ENCODE results near the gene B4GALT6.

Gene B4GALT6

GRCh38 chr18:31658670-31659575 lies 25.5 kb downstream of the B4GALT6 start:
- no peak for DNase-seq

DNA sequence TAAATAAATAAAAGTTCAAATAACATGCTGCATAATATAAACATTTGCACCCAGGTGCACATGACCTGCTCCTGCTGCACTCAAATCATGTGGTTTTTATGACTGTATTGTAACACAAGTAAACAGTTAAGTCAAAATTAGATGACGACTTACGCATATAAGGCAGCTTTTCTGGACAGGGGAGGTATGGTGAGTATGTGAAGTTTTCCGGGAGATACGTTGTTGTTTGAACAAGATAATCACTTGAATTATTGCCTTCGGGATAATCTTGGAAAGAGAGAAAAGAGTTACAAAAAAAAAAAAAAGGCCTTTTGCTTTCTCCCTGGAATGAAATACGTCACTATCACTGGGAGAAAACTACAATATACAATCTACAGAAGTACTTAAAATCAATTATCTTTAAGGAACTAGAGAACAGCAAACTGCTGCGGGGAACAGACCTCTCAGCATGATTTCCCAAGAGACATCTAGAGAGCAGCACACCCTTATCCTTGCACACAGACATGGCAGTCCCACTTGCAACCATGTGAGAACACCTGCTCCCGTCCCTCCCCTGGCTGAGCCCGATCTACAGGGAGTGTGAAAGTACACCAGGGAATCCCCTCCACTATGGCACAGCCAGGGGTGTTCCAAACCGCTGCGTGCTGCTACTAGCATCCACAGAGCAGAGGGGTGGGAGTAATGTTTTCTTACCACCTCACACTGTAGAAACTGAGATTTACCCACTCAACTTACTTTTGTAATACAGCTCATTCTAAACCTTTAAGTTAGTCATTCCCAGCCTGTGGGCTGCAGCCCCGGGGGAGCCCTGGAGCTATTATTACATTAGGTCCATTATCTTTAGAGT lies 26.3 kb downstream of the B4GALT6 start:
- DNase-seq = no peak

GRCh38 chr18:31656754-31657153 lies 27.6 kb downstream of the B4GALT6 start:
- no peak for DNase-seq

- DNase-seq = no peak
These were observed 29.0 kb downstream of the B4GALT6 start for GRCh38 chr18:31655354-31655753.

DNA sequence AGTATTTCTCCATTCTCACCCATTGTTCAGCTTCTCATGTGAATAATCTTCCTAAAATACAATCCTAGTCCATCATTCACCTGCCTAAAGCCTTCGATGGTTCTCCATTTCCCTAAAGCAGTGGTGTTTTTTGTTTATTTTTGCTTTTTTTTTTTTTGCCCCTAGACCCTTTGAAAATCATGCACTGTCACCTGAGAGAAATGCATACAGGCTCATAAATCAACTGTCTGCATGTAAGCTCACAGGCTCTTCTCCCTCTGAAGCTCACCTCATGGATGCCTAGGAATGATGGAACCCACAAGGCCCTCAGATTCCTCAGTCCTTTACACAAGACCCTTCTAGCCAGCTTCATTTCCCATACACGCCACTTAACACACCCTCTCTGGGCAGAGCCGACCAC lies 31.5 kb downstream of the B4GALT6 start:
- no peak for DNase-seq

GRCh38 chr18:31652357-31652756 lies 32.0 kb downstream of the B4GALT6 start:
- no peak for DNase-seq

DNA sequence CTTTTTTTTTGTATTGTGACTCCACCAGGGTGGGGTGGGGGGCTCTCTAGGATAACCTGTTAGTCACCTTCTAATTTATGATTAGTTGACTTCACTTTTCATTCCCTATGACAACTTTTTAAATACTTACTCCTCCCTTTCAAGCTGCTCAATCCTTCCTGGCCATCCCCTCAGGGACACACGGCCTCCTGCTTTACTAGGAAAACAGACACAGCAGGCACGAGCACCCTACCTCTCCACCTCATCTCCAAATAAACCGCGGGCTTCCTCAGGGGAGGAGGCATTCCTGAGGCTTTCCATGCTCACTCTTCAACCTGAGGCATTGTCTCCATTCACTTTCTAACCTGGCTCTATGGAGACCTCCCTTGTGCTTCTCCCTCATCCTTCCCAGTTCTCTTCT lies 33.0 kb downstream of the B4GALT6 start:
- DNase-seq = no peak

DNA sequence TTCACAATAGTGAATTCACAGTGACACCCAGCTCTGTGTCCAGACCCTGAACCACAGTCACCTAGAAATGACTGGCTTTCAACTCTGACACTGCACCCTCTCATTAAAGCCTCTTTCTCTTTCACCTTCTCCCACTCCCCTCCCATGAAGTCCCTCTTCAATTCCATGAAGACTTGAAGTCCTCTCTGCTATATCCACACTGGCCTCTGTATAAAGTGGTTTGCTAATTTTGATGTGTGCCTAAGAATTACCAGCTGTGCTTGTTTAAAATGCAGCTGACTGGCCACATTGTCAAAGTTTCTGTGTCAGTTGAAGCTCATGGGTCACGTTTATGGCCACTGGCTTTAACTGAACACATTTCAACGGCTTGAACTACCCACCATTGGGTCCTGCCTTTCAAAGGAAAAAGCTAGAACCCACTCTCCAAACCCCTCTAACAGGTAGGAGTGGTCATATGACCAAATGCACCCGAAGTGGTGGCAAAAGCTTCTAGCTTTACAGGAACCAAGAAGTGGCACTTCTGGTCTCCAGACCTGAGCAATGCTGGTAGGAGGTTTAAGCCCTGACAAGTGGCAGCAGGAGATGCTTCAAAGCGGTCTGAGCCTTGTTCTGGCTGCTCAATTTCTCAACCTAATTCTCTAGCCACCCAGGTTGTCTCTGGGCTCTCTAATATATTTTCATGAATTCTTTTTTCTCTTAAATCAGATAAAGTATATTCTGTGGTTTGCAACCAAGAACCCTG lies 34.2 kb downstream of the B4GALT6 start:
- DNase-seq = no peak

GRCh38 chr18:31649449-31649848 lies 34.9 kb downstream of the B4GALT6 start:
- DNase-seq = no peak

- DNase-seq = peak; percentile 27
These were observed 35.4 kb downstream of the B4GALT6 start for GRCh38 chr18:31648966-31649429.

DNA sequence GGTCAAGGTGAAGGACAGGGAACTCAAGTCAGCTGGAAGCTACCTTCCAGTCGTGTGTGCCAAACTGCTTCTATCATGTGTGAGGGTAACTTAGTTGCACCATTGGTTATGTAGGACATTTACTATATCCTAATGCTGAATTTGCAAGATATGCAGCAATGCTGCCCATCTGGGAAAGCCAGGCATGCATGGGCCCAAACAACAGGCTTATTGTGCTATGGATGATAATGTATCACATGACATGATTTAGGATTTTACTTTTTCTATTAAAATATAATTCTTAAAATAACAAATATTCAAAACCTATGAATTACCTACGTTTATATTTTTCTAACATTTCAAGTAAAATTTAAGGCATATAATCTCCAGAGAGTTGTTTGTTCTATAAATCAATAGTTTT lies 35.9 kb downstream of the B4GALT6 start:
- DNase-seq = no peak

GRCh38 chr18:31647127-31647753 lies 37.1 kb downstream of the B4GALT6 start:
- no peak for DNase-seq

- no peak for DNase-seq
These were observed 37.9 kb downstream of the B4GALT6 start for GRCh38 chr18:31646332-31647126.

DNA sequence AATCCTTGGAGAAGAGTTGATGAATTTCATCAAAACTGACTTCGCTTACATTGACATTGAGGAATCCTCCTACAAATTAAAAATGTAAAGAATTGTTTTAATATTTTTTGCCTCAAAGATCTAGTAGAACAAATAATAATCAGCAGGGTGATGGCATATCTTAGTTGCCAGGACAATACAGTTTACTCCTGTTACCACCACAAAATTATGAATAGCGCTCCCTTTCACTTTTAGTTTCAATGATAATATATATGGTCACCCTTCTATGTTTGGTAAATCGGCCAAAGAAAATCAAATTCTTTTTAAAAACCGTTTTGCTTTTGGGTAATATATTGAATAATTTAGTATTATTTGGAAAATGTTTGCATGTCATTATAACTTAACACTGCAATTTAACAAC lies 39.0 kb downstream of the B4GALT6 start:
- DNase-seq = no peak

DNA sequence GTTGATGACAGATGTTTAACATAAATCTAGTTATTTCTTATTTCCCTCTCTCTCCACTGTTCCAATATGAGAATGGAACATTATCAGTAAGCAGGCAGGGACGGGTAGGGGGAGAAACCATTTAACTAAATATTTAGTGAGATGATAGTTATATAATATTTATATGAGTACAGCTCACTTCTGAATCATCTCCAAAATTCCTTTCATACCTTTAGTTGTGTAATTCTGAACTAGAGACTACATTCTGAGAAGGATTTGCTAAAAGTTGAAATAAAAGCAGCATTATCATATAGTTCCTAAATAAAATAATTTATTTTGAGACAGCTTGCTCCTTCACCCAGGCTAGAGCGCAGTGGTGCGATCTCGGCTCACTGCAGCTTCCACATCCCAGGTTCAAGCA lies 41.4 kb downstream of the B4GALT6 start:
- DNase-seq = peak; percentile 37

DNA sequence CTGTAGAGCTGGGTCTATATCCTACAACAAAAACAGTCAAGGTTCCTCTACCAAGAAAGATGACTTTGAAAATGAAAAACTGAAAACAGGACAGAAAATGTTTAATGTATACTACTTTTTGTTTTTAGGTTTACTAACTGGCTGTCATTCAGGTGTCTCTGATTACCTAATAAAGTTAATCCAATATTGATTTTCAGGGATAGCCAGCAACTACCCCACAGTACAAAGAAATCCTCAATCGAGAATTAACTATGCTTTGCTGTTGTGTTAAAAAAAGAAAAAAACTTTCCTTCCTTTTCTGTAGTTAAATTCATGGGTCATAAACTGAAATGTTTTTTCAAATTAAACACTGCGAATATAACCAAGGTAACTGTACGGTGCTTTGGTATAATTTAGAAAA lies 46.9 kb downstream of the B4GALT6 start:
- DNase-seq = no peak

GRCh38 chr18:31636387-31636786 lies 48.0 kb downstream of the B4GALT6 start:
- DNase-seq = no peak

DNA sequence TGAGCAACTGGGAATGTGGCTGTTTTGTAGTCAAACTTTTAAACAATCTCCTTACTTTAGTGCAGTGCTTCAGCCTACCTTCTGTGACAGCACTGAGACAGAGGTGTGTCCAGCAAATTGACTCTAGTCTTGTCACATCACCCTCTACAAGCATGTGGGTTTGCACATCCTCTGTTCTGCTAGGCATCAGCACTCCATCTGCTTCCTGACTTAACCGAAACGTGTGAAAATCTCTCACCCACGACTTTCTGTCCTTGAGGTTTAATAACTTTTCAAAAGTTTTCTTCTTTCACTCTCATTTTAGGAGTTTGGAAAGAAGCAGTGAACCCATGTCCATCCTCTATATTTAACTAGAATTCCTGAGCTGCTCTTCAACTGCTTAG lies 50.1 kb downstream of the B4GALT6 start:
- no peak for DNase-seq

GRCh38 chr18:31633392-31634330 lies 50.7 kb downstream of the B4GALT6 start:
- no peak for DNase-seq

DNA sequence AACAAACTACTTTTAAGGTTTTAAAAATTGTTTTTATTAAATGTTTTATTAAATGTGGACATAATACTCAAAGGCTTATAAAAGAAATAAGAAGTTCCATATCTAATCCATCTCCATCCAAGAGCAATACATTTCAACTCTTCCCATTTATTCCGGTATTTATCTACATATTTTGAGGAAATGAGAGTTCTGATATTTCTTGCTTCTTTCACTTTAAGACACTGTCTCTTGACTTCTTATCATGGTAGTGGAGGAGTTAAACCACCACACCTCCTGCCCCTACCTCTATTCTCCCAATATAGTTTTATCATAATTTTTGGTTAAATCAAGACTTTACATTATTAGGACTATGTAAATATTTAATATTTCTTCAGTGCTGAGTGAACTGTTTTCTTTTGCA lies 52.0 kb downstream of the B4GALT6 start:
- no peak for DNase-seq
